A549 (cell line): Measurements from ENCODE around the gene NTM. TPM values are rescaled to one million over a fixed set of nuclear protein-coding genes. Genes with fewer than 3 reads are reported as not detected.

Source experiments
- ATAC-seq, 2 experiments: fragments of 200-7000 bp in 1 of 2; fragments of >200 bp in 1 of 2; cut with Nextera tagmentation in 1 of 2; cut with Tn5 transposase in 1 of 2; 3 replicates each; pipeline versions ENCODE4 v1.8.0 to v1.9.1; 2018 to 2020; ENCODE audit warnings: mild to moderate bottlenecking in 1 of 2, moderate library complexity in 1 of 2
- CTCF ChIA-PET: fragments of 300-600 bp; sonication (Branson Sonifier 250); formaldehyde crosslinking; extraction: SDS; loops from one replicate; lab custom pipeline; 2021; ENCODE audit warnings: antibody characterized with exemption, inconsistent platforms; lab: Yijun Ruan, JAX
- POLR2A ChIA-PET: fragments of 350-600 bp; formaldehyde crosslinking; extraction: SDS; loops from one replicate; lab custom pipeline; 2021; ENCODE audit warnings: antibody characterized with exemption, inconsistent platforms; lab: Yijun Ruan, JAX
- DNase-seq, 2 experiments: peaks; one replicate each; pipeline versions ENCODE4 v3.0.0 to v3.0.0-alpha.2; 2011 to 2016; ENCODE audit warnings: low read depth in 1 of 2, low spot score in 1 of 2
- FAIRE-seq: peaks from 2 replicates; lab custom pipeline; 2011; peaks lifted over from hg19 to GRCh38; lab: Jason Lieb, UNC
- H3K27ac ChIP-seq, 2 experiments: fragments of >200 bp; sonication (Bioruptor Twin); formaldehyde crosslinking; 3 replicates each; pipeline ENCODE4 v1.5.1; 2016 to 2017
- H3K4me1 ChIP-seq: fragments of >200 bp; sonication (Bioruptor Twin); formaldehyde crosslinking; 3 replicates; pipeline ENCODE4 v1.6.1; 2016
- H3K4me2 ChIP-seq: fragments of >200 bp; sonication (Bioruptor Twin); formaldehyde crosslinking; 3 replicates; pipeline ENCODE4 v1.6.1; 2016
- H3K4me3 ChIP-seq: fragments of >200 bp; sonication (Bioruptor Twin); formaldehyde crosslinking; 3 replicates; pipeline ENCODE4 v1.5.1; 2016
- H3K9me3 ChIP-seq: fragments of >200 bp; sonication (Bioruptor Twin); formaldehyde crosslinking; 3 replicates; pipeline ENCODE4 v1.6.1; 2016
- ATOH8 ChIP-seq: fragments of 250-450 bp; sonication (Bioruptor Pico); IDR thresholded peaks from 2 replicates; pipeline ENCODE4 v1.5.0; 2020; ENCODE audit warnings: low read depth, mild to moderate bottlenecking, moderate library complexity
- BCL3 ChIP-seq: fragments of >200 bp; sonication (Bioruptor Twin); formaldehyde crosslinking; IDR thresholded peaks from 3 replicates; pipeline ENCODE4 v1.6.1; 2016
- BHLHE40 ChIP-seq: IDR thresholded peaks from 2 replicates; pipeline ENCODE4 v1.6.1; 2012; ENCODE audit warnings: low read depth, low read length, inconsistent platforms
- FOSL2 ChIP-seq, 2 experiments: fragments of 450-650 bp in 1 of 2; fragments of >200 bp in 1 of 2; sonication (Bioruptor Twin) in 1 of 2; formaldehyde crosslinking; IDR thresholded peaks; 2 replicates each; pipeline versions ENCODE4 v1.5.0 to v1.6.1; 2016 to 2020; ENCODE audit warnings: mild to moderate bottlenecking in 1 of 2, moderate library complexity in 1 of 2
- FOXS1 ChIP-seq: fragments of 250-450 bp; sonication (Bioruptor Pico); IDR thresholded peaks from 2 replicates; pipeline ENCODE4 v1.5.0; 2020; ENCODE audit warnings: mild to moderate bottlenecking, moderate library complexity
- HES2 ChIP-seq: fragments of >200 bp; sonication (Bioruptor Twin); formaldehyde crosslinking; IDR thresholded peaks from 2 replicates; pipeline ENCODE4 v1.6.1; 2016
- JUN ChIP-seq, 2 experiments: fragments of >200 bp; sonication (Bioruptor Twin); formaldehyde crosslinking; IDR thresholded peaks; 2 replicates in 1 of 2; 3 replicates in 1 of 2; pipeline ENCODE4 v1.6.1; 2016 to 2017
- JUNB ChIP-seq: fragments of >200 bp; sonication (Bioruptor Twin); formaldehyde crosslinking; IDR thresholded peaks from 2 replicates; pipeline ENCODE4 v1.6.1; 2016
- MYC ChIP-seq: IDR thresholded peaks from 2 replicates; pipeline ENCODE4 v1.6.1; 2012; ENCODE audit warnings: mild to moderate bottlenecking, inconsistent platforms, low read length, improper control_type of control experiment, borderline replicate concordance
- NPAS2 ChIP-seq: fragments of 250-450 bp; sonication (Bioruptor Pico); IDR thresholded peaks from 2 replicates; pipeline ENCODE4 v1.8.0; 2022; ENCODE audit warnings: mild to moderate bottlenecking, moderate library complexity, borderline replicate concordance
- NR3C1 ChIP-seq: fragments of >200 bp; sonication (Bioruptor Twin); formaldehyde crosslinking; IDR thresholded peaks from 3 replicates; pipeline ENCODE4 v1.6.1; 2017
- RARB ChIP-seq: fragments of 250-450 bp; sonication (Bioruptor Pico); IDR thresholded peaks from 2 replicates; pipeline ENCODE4 v1.8.0; 2021; ENCODE audit warnings: mild to moderate bottlenecking, moderate library complexity
- RNF2 ChIP-seq: fragments of 200-600 bp; sonication (generic); IDR thresholded peaks from 2 replicates; pipeline ENCODE4 v1.6.1; 2016; ENCODE audit warnings: low read depth, mild to moderate bottlenecking, antibody characterized with exemption, moderate library complexity, borderline replicate concordance
- TFCP2L1 ChIP-seq: fragments of 250-450 bp; sonication (Bioruptor Pico); IDR thresholded peaks from 2 replicates; pipeline ENCODE4 v1.5.0; 2021; ENCODE audit warnings: mild to moderate bottlenecking
- USF2 ChIP-seq: fragments of 450-650 bp; IDR thresholded peaks from 2 replicates; pipeline ENCODE4 v1.6.1; 2014; ENCODE audit warnings: antibody characterized with exemption
- ZC3H11A ChIP-seq: fragments of 450-650 bp; IDR thresholded peaks from 2 replicates; pipeline ENCODE4 v1.6.1; 2014; ENCODE audit warnings: antibody characterized with exemption, mild to moderate bottlenecking
- WGBS: methylation state at CpG from one replicate; pipeline ENCODE4 v1.1.6; 2017; ENCODE audit errors: missing lambda C conversion rate; 5-methylcytosine and 5-hydroxymethylcytosine counted together
- polyA plus RNA-seq, 4 experiments: library from polyadenylated mRNA; depleted of rRNA in 3 of 4; stranded (reverse); fragments of >200 nt; fragmentation: RNase III in 1 of 4; extraction: RNeasy Plus Mini Kit Qiagen cat#74134 plus additional on column Dnase treatment in 1 of 4; gene quantifications; 2 replicates in 3 of 4; 3 replicates in 1 of 4; pipeline ENCODE4 v1.2.3, GENCODE V29; 2011 to 2017
- TF ChIP-seq, protein P1 (sequence below): fragments of 200-600 bp; sonication (generic); IDR thresholded peaks from 2 replicates; pipeline ENCODE4 v1.6.1; 2016; ENCODE audit warnings: antibody characterized with exemption, mild to moderate bottlenecking, moderate library complexity

NTM gene
- polyA plus RNA-seq, 2 of the 4 experiments (the other 2 are of a cell fraction), result not detected

DNA sequence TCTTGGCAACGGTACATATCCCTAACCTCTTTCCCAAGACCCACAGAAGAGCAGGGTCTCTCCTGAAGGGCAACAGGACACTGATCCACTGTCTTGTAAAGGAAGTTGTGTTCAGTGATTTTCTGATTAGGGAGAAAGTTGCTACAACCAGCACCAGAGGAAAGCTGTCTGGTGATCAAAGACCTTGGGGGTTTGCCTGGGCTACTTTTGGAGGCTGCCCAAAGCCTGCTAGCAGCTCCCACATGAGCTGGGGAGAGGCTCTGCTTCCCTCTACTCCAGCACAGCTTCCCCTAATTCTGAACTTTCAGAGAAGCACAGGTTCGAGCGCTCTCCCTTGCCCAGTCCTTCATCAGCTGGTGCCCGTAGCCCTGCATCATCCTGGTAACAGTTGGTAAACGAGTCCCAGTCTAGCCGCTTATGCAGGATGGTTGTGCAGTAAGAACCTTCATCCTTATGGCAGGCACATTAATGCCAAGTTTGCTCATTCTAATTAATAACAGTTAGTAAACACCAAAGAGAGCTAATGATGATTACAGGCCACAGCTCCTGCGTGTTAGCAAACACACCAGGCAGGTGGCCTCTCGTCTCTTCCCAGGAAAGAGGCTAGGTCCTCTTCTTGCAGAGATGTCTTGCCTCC is 173.1 kb downstream of the NTM start:
- POLR2A ChIA-PET, result no interaction called here
- Histone ChIP-seq H3K4me2 (no peak overlapping the region), H3K4me3 (no peak overlapping the region), H3K27ac (no peak overlapping the region), H3K9me3 (no peaks in the 10 kb centered on the region), H3K4me1 (no peaks in the 10 kb centered on the region)
- no peak for ATAC-seq
- TF ChIP-seq FOSL2 (IDR thresholded peaks at IDR 0.05) (no peak), FOSL2 (CRISPR knock-in tag; IDR thresholded peaks at IDR 0.05) (no peak), MYC (no peak), USF2 (no peak), NPAS2 (CRISPR knock-in tag) (no peak), TFCP2L1 (no peak), RNF2 (no peak), ATOH8 (CRISPR knock-in tag) (no peak), BHLHE40 (no peak), JUN (IDR thresholded peaks at IDR 0.05) (no peak), ZC3H11A (no peak)
- TF ChIP-seq, protein P1, sequence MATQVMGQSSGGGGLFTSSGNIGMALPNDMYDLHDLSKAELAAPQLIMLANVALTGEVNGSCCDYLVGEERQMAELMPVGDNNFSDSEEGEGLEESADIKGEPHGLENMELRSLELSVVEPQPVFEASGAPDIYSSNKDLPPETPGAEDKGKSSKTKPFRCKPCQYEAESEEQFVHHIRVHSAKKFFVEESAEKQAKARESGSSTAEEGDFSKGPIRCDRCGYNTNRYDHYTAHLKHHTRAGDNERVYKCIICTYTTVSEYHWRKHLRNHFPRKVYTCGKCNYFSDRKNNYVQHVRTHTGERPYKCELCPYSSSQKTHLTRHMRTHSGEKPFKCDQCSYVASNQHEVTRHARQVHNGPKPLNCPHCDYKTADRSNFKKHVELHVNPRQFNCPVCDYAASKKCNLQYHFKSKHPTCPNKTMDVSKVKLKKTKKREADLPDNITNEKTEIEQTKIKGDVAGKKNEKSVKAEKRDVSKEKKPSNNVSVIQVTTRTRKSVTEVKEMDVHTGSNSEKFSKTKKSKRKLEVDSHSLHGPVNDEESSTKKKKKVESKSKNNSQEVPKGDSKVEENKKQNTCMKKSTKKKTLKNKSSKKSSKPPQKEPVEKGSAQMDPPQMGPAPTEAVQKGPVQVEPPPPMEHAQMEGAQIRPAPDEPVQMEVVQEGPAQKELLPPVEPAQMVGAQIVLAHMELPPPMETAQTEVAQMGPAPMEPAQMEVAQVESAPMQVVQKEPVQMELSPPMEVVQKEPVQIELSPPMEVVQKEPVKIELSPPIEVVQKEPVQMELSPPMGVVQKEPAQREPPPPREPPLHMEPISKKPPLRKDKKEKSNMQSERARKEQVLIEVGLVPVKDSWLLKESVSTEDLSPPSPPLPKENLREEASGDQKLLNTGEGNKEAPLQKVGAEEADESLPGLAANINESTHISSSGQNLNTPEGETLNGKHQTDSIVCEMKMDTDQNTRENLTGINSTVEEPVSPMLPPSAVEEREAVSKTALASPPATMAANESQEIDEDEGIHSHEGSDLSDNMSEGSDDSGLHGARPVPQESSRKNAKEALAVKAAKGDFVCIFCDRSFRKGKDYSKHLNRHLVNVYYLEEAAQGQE, result no peak
- 15% methylated on average over 6 of the region's 8 CpGs for WGBS
- FAIRE-seq, result no peak
- DNase-seq, result no peak
- CTCF ChIA-PET, result no interaction called here

GRCh38 chr11:131544591-131544990 is 174.2 kb downstream of the NTM start:
- 0% methylated on average over 8 of the region's 9 CpGs for WGBS
- ATAC-seq (no peak), DNase-seq (no peak), FAIRE-seq (no peak)
- Histone ChIP-seq H3K4me3 (no peak overlapping the region), H3K9me3 (no peaks in the 10 kb centered on the region), H3K4me1 (no peaks in the 10 kb centered on the region), H3K27ac (no peak overlapping the region), H3K4me2 (no peak overlapping the region)
- TF ChIP-seq NPAS2 (CRISPR knock-in tag), result no peak
- TF ChIP-seq FOXS1 (CRISPR knock-in tag), result no peak
- no peak for TF ChIP-seq RARB (CRISPR knock-in tag)
- no peak for TF ChIP-seq NR3C1
- TF ChIP-seq ZC3H11A, result no peak
- TF ChIP-seq BCL3, result no peak
- TF ChIP-seq JUNB, result no peak
- no peak for TF ChIP-seq HES2
- POLR2A ChIA-PET, result no interaction called here
- CTCF ChIA-PET, result interaction anchor here (0.7 kb wide), 1 partner anchor 203 kb away, joined by 4 read pairs; no protein-coding TSS in a partner anchor
